ENCODE data around the gene LCP2.

- TF ChIP-seq, protein P1, sequence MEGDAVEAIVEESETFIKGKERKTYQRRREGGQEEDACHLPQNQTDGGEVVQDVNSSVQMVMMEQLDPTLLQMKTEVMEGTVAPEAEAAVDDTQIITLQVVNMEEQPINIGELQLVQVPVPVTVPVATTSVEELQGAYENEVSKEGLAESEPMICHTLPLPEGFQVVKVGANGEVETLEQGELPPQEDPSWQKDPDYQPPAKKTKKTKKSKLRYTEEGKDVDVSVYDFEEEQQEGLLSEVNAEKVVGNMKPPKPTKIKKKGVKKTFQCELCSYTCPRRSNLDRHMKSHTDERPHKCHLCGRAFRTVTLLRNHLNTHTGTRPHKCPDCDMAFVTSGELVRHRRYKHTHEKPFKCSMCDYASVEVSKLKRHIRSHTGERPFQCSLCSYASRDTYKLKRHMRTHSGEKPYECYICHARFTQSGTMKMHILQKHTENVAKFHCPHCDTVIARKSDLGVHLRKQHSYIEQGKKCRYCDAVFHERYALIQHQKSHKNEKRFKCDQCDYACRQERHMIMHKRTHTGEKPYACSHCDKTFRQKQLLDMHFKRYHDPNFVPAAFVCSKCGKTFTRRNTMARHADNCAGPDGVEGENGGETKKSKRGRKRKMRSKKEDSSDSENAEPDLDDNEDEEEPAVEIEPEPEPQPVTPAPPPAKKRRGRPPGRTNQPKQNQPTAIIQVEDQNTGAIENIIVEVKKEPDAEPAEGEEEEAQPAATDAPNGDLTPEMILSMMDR (conservative IDR thresholded peaks at IDR 0.05): no peak
- no peak for TF ChIP-seq EZH2 (IDR thresholded peaks at IDR 0.05; ENCODE audit: low read depth)
These were observed 9.0 kb downstream of the LCP2 start for GRCh38 chr5:170288551-170288950.
